ENCODE data around the gene HERPUD1. TPM values are rescaled to one million over a fixed set of nuclear protein-coding genes. Genes with fewer than 3 reads are reported as not detected.

Gene HERPUD1
- total and polyA plus RNA-seq, 2 of the 13 experiments (the other 11 are each of a cell fraction or from before 2014, with no cell fraction given) = 96.2 to 323 TPM

- TF ChIP-seq, protein P1, sequence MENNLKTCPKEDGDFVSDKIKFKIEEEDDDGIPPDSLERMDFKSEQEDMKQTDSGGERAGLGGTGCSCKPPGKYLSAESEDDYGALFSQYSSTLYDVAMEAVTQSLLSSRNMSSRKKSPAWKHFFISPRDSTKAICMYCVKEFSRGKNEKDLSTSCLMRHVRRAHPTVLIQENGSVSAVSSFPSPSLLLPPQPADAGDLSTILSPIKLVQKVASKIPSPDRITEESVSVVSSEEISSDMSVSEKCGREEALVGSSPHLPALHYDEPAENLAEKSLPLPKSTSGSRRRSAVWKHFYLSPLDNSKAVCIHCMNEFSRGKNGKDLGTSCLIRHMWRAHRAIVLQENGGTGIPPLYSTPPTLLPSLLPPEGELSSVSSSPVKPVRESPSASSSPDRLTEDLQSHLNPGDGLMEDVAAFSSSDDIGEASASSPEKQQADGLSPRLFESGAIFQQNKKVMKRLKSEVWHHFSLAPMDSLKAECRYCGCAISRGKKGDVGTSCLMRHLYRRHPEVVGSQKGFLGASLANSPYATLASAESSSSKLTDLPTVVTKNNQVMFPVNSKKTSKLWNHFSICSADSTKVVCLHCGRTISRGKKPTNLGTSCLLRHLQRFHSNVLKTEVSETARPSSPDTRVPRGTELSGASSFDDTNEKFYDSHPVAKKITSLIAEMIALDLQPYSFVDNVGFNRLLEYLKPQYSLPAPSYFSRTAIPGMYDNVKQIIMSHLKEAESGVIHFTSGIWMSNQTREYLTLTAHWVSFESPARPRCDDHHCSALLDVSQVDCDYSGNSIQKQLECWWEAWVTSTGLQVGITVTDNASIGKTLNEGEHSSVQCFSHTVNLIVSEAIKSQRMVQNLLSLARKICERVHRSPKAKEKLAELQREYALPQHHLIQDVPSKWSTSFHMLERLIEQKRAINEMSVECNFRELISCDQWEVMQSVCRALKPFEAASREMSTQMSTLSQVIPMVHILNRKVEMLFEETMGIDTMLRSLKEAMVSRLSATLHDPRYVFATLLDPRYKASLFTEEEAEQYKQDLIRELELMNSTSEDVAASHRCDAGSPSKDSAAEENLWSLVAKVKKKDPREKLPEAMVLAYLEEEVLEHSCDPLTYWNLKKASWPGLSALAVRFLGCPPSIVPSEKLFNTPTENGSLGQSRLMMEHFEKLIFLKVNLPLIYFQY (CRISPR knock-in tag; IDR thresholded peaks at IDR 0.05; ENCODE audit: borderline replicate concordance) = no peak
- TF ChIP-seq SIN3B (IDR thresholded peaks at IDR 0.05; ENCODE audit: low read length) (no peak), ZNF672 (CRISPR knock-in tag; IDR thresholded peaks at IDR 0.05) (no peak), FOSL2 (CRISPR knock-in tag; IDR thresholded peaks at IDR 0.05) (no peak), ATF7-NPFF (CRISPR knock-in tag; IDR thresholded peaks at IDR 0.05; ENCODE audit: low read depth) (no peak), ZNF597 (CRISPR knock-in tag; IDR thresholded peaks at IDR 0.05) (no peak), ZNF747 (CRISPR knock-in tag; IDR thresholded peaks at IDR 0.05; ENCODE audit: borderline replicate concordance) (0 out of 2 replicates have a peak, but pooled peaks have one; percentile 40), SIX4 (CRISPR knock-in tag; IDR thresholded peaks at IDR 0.05) (no peak), CSRNP2 (CRISPR knock-in tag; conservative IDR thresholded peaks at IDR 0.05; ENCODE audit: low read depth) (no peak), EP300 (IDR thresholded peaks at IDR 0.05; ENCODE audit: low read depth in 2 of 2, low read length in 2 of 2) (no peak), EP300 (CRISPR knock-in tag; IDR thresholded peaks at IDR 0.05; ENCODE audit: borderline replicate concordance) (no peak), ZNF567 (CRISPR knock-in tag; IDR thresholded peaks at IDR 0.05; ENCODE audit: borderline replicate concordance) (no peak; the same call in 1 of the 2 replicates), ISL2 (CRISPR knock-in tag; IDR thresholded peaks at IDR 0.05) (no peak), SUZ12 (IDR thresholded peaks at IDR 0.05; ENCODE audit: low read depth, low read length) (no peak), RAD21 (CRISPR knock-in tag; IDR thresholded peaks at IDR 0.05) (peak; percentile 90), SMYD3 (CRISPR knock-in tag; IDR thresholded peaks at IDR 0.05) (no peak), ZNF121 (CRISPR knock-in tag; IDR thresholded peaks at IDR 0.05) (0 out of 2 replicates have a peak, but pooled peaks have one; percentile 29), PHF21A (CRISPR knock-in tag; IDR thresholded peaks at IDR 0.05) (no peak), SRSF4 (IDR thresholded peaks at IDR 0.05; ENCODE audit: low read depth, low read length, poor library complexity, severe bottlenecking) (no peak)
- TF ChIP-seq, protein P2, sequence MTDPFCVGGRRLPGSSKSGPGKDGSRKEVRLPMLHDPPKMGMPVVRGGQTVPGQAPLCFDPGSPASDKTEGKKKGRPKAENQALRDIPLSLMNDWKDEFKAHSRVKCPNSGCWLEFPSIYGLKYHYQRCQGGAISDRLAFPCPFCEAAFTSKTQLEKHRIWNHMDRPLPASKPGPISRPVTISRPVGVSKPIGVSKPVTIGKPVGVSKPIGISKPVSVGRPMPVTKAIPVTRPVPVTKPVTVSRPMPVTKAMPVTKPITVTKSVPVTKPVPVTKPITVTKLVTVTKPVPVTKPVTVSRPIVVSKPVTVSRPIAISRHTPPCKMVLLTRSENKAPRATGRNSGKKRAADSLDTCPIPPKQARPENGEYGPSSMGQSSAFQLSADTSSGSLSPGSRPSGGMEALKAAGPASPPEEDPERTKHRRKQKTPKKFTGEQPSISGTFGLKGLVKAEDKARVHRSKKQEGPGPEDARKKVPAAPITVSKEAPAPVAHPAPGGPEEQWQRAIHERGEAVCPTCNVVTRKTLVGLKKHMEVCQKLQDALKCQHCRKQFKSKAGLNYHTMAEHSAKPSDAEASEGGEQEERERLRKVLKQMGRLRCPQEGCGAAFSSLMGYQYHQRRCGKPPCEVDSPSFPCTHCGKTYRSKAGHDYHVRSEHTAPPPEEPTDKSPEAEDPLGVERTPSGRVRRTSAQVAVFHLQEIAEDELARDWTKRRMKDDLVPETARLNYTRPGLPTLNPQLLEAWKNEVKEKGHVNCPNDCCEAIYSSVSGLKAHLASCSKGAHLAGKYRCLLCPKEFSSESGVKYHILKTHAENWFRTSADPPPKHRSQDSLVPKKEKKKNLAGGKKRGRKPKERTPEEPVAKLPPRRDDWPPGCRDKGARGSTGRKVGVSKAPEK (CRISPR knock-in tag; IDR thresholded peaks at IDR 0.05; ENCODE audit: borderline replicate concordance) = no peak
Measured at GRCh38 chr16:56950881-56951771, 19.2 kb downstream of the HERPUD1 start (continued).
